ENCODE results near the gene WDR93.

DNA sequence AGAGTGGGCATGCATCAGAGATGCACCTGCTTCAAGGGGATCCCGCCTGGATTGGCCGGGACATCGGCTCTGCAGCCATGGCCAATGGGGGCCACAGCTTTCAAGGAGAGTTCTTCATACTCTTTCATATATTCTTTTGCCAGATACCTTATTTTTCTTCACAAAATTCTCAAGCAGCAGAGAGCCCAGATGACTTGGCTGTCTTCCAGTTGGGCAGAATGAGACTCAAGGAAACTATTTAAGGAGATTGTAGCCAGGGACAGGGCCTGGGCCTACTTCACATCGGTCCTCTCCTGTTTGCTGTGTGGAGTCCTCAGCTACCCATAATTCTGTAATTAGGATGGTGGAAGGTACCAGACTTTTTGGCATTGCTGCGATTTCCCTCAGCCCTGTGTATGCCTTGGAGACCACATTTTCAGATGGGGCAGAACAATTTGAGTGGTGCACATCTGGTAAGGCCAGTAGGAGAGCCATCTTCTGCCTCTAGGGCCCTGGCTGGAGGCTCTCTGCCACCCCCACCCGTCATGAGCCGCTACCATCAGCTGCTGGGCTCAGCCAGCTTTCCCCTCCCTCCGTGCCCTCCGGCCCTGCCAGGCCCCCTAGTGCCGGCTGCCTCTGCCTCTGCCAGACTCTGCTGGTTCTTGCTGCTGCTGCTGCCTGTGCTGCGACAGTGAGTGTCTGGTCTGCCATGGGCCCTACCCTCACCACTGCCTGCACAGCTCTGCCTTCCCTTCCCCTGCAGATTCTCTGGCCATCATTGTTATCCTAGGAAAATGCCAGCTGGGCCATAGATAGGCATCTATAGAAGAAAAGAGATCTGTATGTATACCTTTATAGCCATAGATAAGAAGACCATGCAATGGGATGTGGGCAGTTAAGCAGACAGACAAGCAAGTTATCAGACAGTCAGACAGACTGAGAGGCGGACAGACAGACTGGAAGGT is 18.1 kb upstream of the WDR93 start:
- TF ChIP-seq CTCF (IDR thresholded peaks at IDR 0.05): no peak
- no peak for TF ChIP-seq ZFX (IDR thresholded peaks at IDR 0.05; ENCODE audit: borderline replicate concordance)
